Ureter (tissue), 1 donor: ENCODE measurements around the gene IL18RAP. TPM values are rescaled to one million over a fixed set of nuclear protein-coding genes. Genes with fewer than 3 reads are reported as not detected.

Experiments
- DNase-seq: peaks from one replicate; pipeline ENCODE4 v3.0.0-alpha.2; 2020; ENCODE audit warnings: low spot score
- total RNA-seq: library from RNA; stranded (reverse); gene quantifications from one replicate; pipeline ENCODE4 v1.2.4, GENCODE V29; 2023
- donor health status: DM: yes; HTN: yes; CAD: no.

Gene IL18RAP
- total RNA-seq, 1 donor from 2014 or later, result 2.6 TPM

DNA sequence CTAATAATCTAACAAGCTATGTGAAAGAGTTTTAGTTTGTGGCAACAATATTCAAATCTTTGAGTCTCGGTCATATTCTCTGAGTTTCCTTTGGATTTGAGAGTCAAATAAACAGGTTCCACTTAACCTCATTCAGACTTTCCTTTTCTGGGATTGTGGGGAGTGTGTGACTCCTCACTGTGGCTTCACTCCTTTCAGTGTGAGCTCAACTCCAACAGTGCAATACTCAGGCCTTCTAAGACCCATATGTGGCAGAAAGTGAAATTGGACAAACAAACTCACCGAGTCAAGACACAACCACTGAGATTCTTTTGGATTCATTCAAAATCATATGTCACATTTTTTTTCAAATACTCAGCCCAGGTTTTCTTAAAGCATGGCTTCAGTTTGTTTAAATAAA, 75.5 kb downstream of the IL18RAP start:
- no peak for DNase-seq

DNA sequence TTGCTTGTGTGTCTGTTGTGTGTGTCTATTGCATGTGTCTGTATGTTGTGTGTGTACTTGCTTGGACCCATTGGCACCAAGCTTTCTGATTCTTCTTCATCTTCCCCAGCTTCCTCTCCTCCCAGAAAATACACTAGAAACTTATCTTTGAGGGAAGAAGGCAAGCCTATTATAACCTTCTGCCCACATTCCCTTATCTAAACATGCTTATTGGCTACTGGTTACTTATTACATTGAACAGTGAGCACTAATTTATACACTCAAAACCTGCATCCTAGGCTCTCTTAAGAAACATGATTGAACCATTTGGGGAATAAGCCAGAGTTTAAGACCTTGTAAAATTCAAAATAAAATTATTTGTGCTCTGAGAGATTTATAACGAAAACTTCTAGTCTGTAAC, 76.6 kb downstream of the IL18RAP start:
- DNase-seq, result no peak

Other genes starting within 250 kb of the IL18RAP start
- gene IL1RL2, start 236.1 kb upstream of the IL18RAP start, total RNA-seq, result 5.2 TPM
- 18.3 TPM for gene IL1RL1, start 111.6 kb upstream of the IL18RAP start, total RNA-seq
- gene IL18R1, start 67.4 kb upstream of the IL18RAP start, total RNA-seq, result 12.4 TPM
- 23.5 TPM for gene SLC9A4, start 50.1 kb downstream of the IL18RAP start, total RNA-seq
- 21.1 TPM for gene SLC9A2, start 196.4 kb downstream of the IL18RAP start, total RNA-seq